Mesothelial cell of epicardium (in vitro differentiated cells): ENCODE data around the gene ZNF492. TPM values are rescaled to one million over a fixed set of nuclear protein-coding genes. Genes with fewer than 3 reads are reported as not detected.

Source experiments
- DNase-seq, 2 experiments: peaks; one replicate each; pipeline ENCODE4 v3.0.0; 2021; ENCODE audit warnings: low spot score in 2 of 2; ENCODE audit not compliant: unreplicated experiment in 2 of 2
- H3K27ac Mint-ChIP-seq: 2 replicates; pipeline ENCODE4 v1.8.0; 2021; ENCODE audit warnings: mixed read lengths
- H3K27me3 Mint-ChIP-seq: 2 replicates; pipeline ENCODE4 v1.8.0; 2021; ENCODE audit warnings: low read depth, mixed read lengths
- H3K36me3 Mint-ChIP-seq: 2 replicates; pipeline ENCODE4 v1.8.0; 2021; ENCODE audit warnings: mixed read lengths
- H3K4me1 Mint-ChIP-seq: 2 replicates; pipeline ENCODE4 v1.8.0; 2021; ENCODE audit warnings: mixed read lengths
- H3K4me3 Mint-ChIP-seq: 2 replicates; pipeline ENCODE4 v1.8.0; 2021; ENCODE audit warnings: mild to moderate bottlenecking, moderate library complexity, mixed read lengths
- H3K9me3 Mint-ChIP-seq: 2 replicates; pipeline ENCODE4 v1.8.0; 2021; ENCODE audit warnings: mixed read lengths
- CTCF ChIP-seq: fragments of 200-600 bp; sonication (generic); IDR thresholded peaks from one replicate; pipeline ENCODE4 v1.5.0; 2021; ENCODE audit warnings: antibody characterized with exemption; ENCODE audit not compliant: unreplicated experiment
- total RNA-seq: library from RNA; stranded (reverse); gene quantifications from 3 replicates; pipeline ENCODE4 v1.2.1, GENCODE V29; 2021

The ZNF492 gene
- total RNA-seq, 1 donor from 2014 or later = not detected

DNA sequence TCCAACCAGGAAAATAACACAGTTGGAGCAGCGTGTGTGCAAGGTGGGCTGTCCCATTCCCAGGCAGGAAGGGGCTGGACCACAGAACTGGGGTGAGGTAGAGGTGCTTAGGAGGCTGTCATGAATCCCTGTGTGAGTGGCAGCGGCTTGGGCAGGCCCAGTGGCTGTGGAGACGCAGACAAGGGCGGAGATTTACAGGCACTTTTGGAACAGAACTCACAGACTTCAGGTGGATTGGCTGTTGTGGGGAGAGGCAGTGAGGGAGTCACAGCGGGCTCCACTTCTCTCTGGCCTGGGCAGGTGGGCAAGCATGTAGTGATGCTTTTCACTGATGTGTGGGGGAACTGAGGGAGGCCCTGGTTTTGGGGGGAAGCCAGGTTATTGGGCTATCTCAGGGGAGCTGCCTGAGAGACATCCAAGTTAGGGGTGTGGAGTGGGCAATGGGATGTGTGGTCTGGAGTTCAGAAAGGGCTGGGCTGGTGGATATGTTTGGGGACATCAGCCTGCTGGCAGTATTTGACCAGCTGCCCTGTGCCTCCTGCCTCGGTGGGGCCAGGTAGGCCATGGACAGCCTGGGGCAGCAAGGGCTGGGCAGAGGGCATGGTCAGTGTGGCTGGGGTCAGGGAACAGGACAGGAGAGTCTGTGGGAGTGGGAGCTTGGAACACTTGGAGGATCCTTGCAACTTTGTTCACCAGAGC lies 27.0 kb upstream of the ZNF492 start:
- H3K36me3 Mint-ChIP-seq = peaks cover 9% of the 10 kb centered on the region
- TF ChIP-seq CTCF = no peak
- H3K4me3 Mint-ChIP-seq = no peak overlapping the region
- H3K9me3 Mint-ChIP-seq = peaks cover 56% of the 10 kb centered on the region
- H3K27ac Mint-ChIP-seq = no peak overlapping the region
- DNase-seq = no peak
- no peaks in the 10 kb centered on the region for H3K27me3 Mint-ChIP-seq
- no peaks in the 10 kb centered on the region for H3K4me1 Mint-ChIP-seq

DNA sequence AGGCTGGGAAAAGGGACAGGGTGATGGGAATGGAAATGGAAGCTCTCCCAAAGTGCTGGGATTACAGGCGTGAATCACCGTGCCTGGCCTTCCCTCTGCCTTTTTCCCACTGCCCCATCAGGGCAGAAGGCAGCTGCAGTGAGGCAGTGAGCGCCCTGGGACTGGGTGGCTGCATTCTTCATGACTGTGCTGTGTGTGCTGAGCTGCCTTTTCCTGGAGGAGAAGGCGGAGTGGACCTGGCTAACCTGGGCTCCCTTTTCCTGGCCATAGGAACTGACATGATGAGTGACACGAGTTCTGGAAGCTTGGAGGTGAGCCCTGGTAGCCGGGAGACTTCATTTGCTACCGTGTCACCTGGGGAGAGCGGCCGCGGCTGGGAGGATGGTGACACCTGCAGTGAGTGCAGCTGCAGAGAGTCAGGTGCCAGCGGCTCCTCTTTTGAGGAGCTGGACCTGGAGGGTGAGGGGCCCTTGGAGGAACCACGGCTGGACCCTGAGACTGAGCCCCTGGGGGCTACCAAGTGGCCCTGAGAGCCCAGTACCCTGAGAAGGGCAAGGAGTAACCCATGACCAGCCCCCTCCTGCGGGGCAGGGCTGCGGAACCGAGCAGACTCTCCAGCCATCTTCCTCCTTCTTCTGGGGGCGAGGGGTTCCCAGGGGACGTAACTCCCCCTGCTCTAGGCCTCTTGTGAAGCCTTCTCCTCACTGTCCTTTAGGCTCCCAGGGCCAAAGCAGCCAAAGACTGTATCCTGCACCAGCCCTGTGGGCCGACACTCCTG lies 26.3 kb upstream of the ZNF492 start:
- Mint-ChIP-seq H3K27ac (no peak overlapping the region), H3K36me3 (peaks cover 9% of the 10 kb centered on the region), H3K4me3 (no peak overlapping the region), H3K9me3 (peaks cover 60% of the 10 kb centered on the region), H3K4me1 (no peaks in the 10 kb centered on the region), H3K27me3 (no peaks in the 10 kb centered on the region)
- DNase-seq = no peak
- no peak for TF ChIP-seq CTCF

DNA sequence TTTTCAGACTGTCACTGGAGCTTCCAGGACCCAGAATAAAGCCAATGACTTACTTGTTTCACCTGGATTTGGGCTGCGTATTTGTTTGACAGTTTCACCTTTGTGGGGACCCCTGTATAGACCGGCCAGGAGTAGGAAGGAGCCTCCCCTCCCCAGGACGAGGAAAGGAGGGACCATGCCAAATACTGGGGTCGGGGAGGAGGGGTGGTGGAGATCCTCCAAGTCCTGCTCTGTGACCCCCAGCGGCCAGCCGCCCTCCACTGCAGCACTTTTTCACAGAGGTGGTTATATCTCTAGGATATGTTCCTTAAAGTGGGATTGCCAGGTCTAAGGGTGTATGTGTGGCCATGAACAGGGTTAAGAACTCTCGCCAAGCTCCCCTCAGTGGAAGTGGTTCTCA lies 25.7 kb upstream of the ZNF492 start:
- no peak overlapping the region for H3K4me3 Mint-ChIP-seq

DNA sequence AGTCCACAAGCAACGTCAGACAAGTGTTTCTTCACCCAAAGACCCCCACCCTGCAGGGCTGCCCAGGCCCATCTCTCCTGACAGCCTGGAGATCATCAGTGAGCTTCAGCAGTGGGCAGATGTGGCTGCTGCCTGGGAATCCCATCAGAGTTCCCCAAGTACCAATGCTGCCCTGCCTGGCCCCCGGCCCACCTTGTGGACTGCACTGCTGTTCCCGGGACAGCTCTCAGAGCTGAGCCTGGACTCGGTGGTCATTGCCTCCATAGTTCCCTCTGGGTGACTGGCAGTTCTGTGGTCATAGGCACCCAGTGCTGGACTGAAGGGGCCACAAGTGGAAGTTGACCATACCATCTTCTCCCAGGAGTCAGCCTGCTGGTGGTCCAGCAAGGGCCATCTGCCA lies 24.5 kb upstream of the ZNF492 start:
- H3K36me3 Mint-ChIP-seq = peaks cover 7% of the 10 kb centered on the region
- DNase-seq = no peak
- no peaks in the 10 kb centered on the region for H3K27me3 Mint-ChIP-seq
- H3K27ac Mint-ChIP-seq = no peak overlapping the region
- no peaks in the 10 kb centered on the region for H3K4me1 Mint-ChIP-seq
- TF ChIP-seq CTCF = no peak
- no peak overlapping the region for H3K4me3 Mint-ChIP-seq
- H3K9me3 Mint-ChIP-seq = peaks cover 62% of the 10 kb centered on the region

More for the DNA sequence above, 25.7 kb upstream of the ZNF492 start:
- no peaks in the 10 kb centered on the region for H3K27me3 Mint-ChIP-seq
- peaks cover 9% of the 10 kb centered on the region for H3K36me3 Mint-ChIP-seq
- no peak overlapping the region for H3K27ac Mint-ChIP-seq
- TF ChIP-seq CTCF = no peak
- H3K9me3 Mint-ChIP-seq = peaks cover 62% of the 10 kb centered on the region
- no peaks in the 10 kb centered on the region for H3K4me1 Mint-ChIP-seq
- no peak for DNase-seq

DNA sequence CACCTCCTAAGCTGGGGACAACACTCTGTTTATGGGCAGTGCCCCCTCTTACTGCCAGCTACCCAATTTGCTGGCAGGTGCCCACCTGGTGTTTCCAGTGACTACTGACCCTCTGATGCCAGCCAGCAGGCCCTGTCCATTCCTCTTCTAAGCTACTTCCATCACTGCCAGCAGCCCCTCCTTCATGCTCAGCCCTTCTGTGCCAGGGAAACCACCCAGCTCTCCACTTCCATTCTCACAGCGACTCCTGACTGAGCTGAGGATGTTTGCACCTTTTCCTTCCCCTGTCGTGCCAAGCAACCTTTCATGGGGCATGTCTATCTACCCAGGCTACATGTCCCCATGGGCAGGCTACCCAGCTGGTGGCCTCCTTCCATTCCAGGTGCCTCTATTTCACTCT lies 24.0 kb upstream of the ZNF492 start:
- Mint-ChIP-seq H3K4me1 (no peaks in the 10 kb centered on the region), H3K4me3 (no peak overlapping the region), H3K9me3 (peaks cover 65% of the 10 kb centered on the region), H3K27ac (no peak overlapping the region), H3K27me3 (no peaks in the 10 kb centered on the region), H3K36me3 (peaks cover 7% of the 10 kb centered on the region)
- TF ChIP-seq CTCF = no peak
- DNase-seq = no peak
